Measurements from ENCODE around the gene HES1.
A peak's percentile ranks its signal among the peaks of the same experiment; 100 is the strongest.
"Not testable (repeated sequence)": the region's sequence is repeated elsewhere in the genome, so short reads cannot be mapped to it uniquely, and the experiment has no call there.

HES1 gene, protein sequence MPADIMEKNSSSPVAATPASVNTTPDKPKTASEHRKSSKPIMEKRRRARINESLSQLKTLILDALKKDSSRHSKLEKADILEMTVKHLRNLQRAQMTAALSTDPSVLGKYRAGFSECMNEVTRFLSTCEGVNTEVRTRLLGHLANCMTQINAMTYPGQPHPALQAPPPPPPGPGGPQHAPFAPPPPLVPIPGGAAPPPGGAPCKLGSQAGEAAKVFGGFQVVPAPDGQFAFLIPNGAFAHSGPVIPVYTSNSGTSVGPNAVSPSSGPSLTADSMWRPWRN

GRCh38 chr3:194135806-194136518, at the start of gene HES1:
Gene HES1 (plus strand): TSS chr3:194136148. CDS start chr3:194136381, 233 bp downstream.
- H3K27ac ChIP-seq (ENCODE audit: low read length) = no peak within 1 kb of the TSS
- H3K27me3 ChIP-seq (ENCODE audit: control insufficient read depth, insufficient read depth, low read length) = no peaks in the 10 kb centered on the region
- peak within 1 kb of the TSS; percentile 55; the same call in 1 of the 2 replicates for H3K4me3 ChIP-seq (ENCODE audit: low read length)
- DNase-seq (ENCODE audit: low read depth, low spot score) = no peak
- H3K4me1 ChIP-seq (ENCODE audit: control insufficient read depth, insufficient read depth, low read length) = peaks cover 22% of the 10 kb centered on the region
- H3K9me3 ChIP-seq (ENCODE audit: control insufficient read depth, insufficient read depth, low read length) = no peaks in the 10 kb centered on the region
- no CpG with 5 or more reads among the region's 29 CpGs for WGBS (ENCODE audit: insufficient coverage, insufficient read length)
- no peaks in the 10 kb centered on the region for H3K36me3 ChIP-seq (ENCODE audit: control insufficient read depth, insufficient read depth, low read length)

DNA sequence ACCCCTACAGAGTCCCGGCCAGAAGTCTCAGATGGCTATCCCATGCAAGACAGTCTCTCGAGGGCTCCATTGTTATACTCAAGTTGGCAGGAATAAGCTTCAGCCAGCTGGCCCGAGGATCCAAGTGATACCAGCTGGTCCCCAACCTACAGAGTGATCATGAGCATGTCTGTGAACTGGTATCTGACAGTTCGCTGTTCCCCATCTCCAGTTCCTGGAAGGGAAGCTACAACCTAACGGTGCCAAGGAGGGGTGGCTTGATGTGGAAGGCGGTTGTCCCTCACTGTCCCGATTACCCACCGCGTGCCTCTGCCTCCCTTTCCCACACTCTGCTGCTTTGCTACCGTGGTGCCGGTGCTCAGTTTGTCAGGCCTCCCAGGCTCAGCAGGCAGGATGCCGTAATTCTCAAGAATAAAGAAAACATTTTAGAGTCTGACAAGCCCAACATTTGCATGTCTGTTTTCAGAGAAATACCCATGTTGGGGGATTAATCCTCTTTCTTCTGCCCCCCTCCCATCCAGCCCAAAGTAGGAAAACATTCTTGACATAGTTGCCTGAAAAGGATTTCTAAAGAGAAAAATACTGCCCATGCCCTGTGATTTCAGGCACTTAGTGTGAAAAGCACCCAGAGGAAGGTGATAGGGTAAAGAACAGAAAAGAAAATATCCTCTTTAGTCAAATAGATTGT, 49.4 kb upstream of the HES1 start:
- Histone ChIP-seq H3K4me1 (ENCODE audit: control insufficient read depth, insufficient read depth, low read length) (peaks cover 9% of the 10 kb centered on the region), H3K27me3 (ENCODE audit: control insufficient read depth, insufficient read depth, low read length) (no peaks in the 10 kb centered on the region), H3K9me3 (ENCODE audit: control insufficient read depth, insufficient read depth, low read length) (no peaks in the 10 kb centered on the region), H3K4me3 (ENCODE audit: low read length) (no peak overlapping the region), H3K36me3 (ENCODE audit: control insufficient read depth, insufficient read depth, low read length) (no peaks in the 10 kb centered on the region), H3K27ac (ENCODE audit: low read length) (no peak overlapping the region)
- WGBS (ENCODE audit: insufficient coverage, insufficient read length) = no CpG with 5 or more reads among the region's 12 CpGs
- DNase-seq (ENCODE audit: low read depth, low spot score) = no peak

DNA sequence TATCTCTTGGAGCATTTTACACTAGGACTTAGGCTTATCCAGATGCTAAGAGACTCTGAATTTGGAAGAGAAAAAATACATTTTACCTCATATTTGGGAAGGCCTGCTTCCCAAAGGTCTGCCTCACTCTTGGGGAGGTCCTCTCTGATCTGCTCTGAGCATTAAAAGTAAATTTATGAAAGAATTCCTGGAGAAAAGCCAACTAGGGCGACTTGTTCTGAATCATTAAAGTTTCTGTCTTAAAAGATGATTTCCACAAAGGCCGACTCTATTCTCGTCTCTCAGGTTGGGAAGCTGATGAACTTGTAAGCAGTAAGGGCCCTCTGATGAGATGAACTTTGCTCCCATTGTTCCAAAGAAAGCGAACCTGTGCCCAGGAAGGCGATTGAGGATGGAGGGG, 48.7 kb upstream of the HES1 start:
- H3K9me3 ChIP-seq (ENCODE audit: control insufficient read depth, insufficient read depth, low read length) = no peaks in the 10 kb centered on the region
- WGBS (ENCODE audit: insufficient coverage, insufficient read length) = no CpG with 5 or more reads among the region's 5 CpGs
- no peaks in the 10 kb centered on the region for H3K27me3 ChIP-seq (ENCODE audit: control insufficient read depth, insufficient read depth, low read length)
- no peak overlapping the region for H3K4me3 ChIP-seq (ENCODE audit: low read length)
- DNase-seq (ENCODE audit: low read depth, low spot score) = no peak
- H3K4me1 ChIP-seq (ENCODE audit: control insufficient read depth, insufficient read depth, low read length) = peaks cover 9% of the 10 kb centered on the region
- no peak overlapping the region for H3K27ac ChIP-seq (ENCODE audit: low read length)
- H3K36me3 ChIP-seq (ENCODE audit: control insufficient read depth, insufficient read depth, low read length) = no peaks in the 10 kb centered on the region

- peaks cover 9% of the 10 kb centered on the region for H3K4me1 ChIP-seq (ENCODE audit: control insufficient read depth, insufficient read depth, low read length)
- no peaks in the 10 kb centered on the region for H3K9me3 ChIP-seq (ENCODE audit: control insufficient read depth, insufficient read depth, low read length)
- no peaks in the 10 kb centered on the region for H3K36me3 ChIP-seq (ENCODE audit: control insufficient read depth, insufficient read depth, low read length)
- H3K4me3 ChIP-seq (ENCODE audit: low read length) = no peak overlapping the region
- no peak overlapping the region for H3K27ac ChIP-seq (ENCODE audit: low read length)
- DNase-seq (ENCODE audit: low read depth, low spot score) = no peak
- WGBS (ENCODE audit: insufficient coverage, insufficient read length) = no CpG with 5 or more reads among the region's 11 CpGs
- no peaks in the 10 kb centered on the region for H3K27me3 ChIP-seq (ENCODE audit: control insufficient read depth, insufficient read depth, low read length)
Observed at GRCh38 chr3:194087995-194088855, 47.7 kb upstream of the HES1 start.

DNA sequence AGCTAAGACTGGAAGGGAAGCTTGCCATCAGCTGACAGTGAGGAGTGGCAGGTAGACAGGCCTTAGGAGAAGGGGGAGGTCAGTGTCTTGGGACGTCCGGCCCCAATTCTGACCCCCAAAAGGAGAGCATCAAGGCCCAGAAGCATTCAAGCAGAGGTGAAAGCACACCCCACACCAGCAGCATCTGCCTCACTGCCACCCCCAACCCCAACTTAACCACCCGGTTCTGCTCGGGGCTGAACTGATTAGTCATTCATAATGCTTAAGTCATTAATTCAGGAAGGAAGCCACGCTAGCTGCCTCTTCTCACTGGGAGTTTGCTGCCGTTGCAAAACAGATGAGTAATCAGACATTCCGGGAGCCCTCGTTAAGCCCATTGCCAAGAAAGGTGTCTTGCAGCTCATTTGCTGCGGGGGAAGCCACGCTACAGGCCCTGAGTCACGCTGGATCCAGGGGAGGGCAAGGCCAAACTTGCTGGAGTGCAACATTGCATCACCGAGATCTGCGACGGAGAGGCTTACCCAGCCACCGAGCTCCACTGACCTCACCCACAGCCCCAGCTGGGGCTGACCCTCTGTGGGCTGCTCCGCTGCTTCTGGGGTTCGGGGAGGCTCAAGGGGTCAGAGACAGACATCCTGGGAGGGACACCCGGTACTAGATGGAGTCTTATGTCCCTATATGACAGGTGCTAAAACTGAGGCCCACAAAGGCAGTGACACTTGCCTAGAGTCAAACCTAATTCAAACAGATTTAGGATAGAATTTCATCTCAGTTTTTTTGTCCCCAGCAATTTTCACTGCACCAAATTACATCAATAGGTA, 46.4 kb upstream of the HES1 start:
- Histone ChIP-seq H3K4me1 (ENCODE audit: control insufficient read depth, insufficient read depth, low read length) (peaks cover 9% of the 10 kb centered on the region), H3K9me3 (ENCODE audit: control insufficient read depth, insufficient read depth, low read length) (no peaks in the 10 kb centered on the region), H3K27me3 (ENCODE audit: control insufficient read depth, insufficient read depth, low read length) (no peaks in the 10 kb centered on the region), H3K27ac (ENCODE audit: low read length) (no peak overlapping the region), H3K4me3 (ENCODE audit: low read length) (no peak overlapping the region), H3K36me3 (ENCODE audit: control insufficient read depth, insufficient read depth, low read length) (no peaks in the 10 kb centered on the region)
- WGBS (ENCODE audit: insufficient coverage, insufficient read length) = no CpG with 5 or more reads among the region's 18 CpGs
- DNase-seq (ENCODE audit: low read depth, low spot score) = no peak

- not testable (repeated sequence) for H3K4me1 ChIP-seq (ENCODE audit: control insufficient read depth, insufficient read depth, low read length); H3K36me3 ChIP-seq (ENCODE audit: control insufficient read depth, insufficient read depth, low read length); H3K9me3 ChIP-seq (ENCODE audit: control insufficient read depth, insufficient read depth, low read length); DNase-seq (ENCODE audit: low read depth, low spot score); H3K27ac ChIP-seq (ENCODE audit: low read length); H3K4me3 ChIP-seq (ENCODE audit: low read length); H3K27me3 ChIP-seq (ENCODE audit: control insufficient read depth, insufficient read depth, low read length)
- no CpG with 5 or more reads among the region's 10 CpGs for WGBS (ENCODE audit: insufficient coverage, insufficient read length)
Observed at GRCh38 chr3:194090178-194090555, 45.8 kb upstream of the HES1 start.

- Histone ChIP-seq H3K27ac (ENCODE audit: low read length) (no peak overlapping the region), H3K27me3 (ENCODE audit: control insufficient read depth, insufficient read depth, low read length) (no peaks in the 10 kb centered on the region), H3K9me3 (ENCODE audit: control insufficient read depth, insufficient read depth, low read length) (no peaks in the 10 kb centered on the region), H3K36me3 (ENCODE audit: control insufficient read depth, insufficient read depth, low read length) (no peaks in the 10 kb centered on the region), H3K4me1 (ENCODE audit: control insufficient read depth, insufficient read depth, low read length) (peaks cover 9% of the 10 kb centered on the region), H3K4me3 (ENCODE audit: low read length) (no peak overlapping the region)
- WGBS (ENCODE audit: insufficient coverage, insufficient read length) = no CpG with 5 or more reads among the region's 8 CpGs
- no peak for DNase-seq (ENCODE audit: low read depth, low spot score)
Observed at GRCh38 chr3:194090716-194091115, 45.2 kb upstream of the HES1 start.

DNA sequence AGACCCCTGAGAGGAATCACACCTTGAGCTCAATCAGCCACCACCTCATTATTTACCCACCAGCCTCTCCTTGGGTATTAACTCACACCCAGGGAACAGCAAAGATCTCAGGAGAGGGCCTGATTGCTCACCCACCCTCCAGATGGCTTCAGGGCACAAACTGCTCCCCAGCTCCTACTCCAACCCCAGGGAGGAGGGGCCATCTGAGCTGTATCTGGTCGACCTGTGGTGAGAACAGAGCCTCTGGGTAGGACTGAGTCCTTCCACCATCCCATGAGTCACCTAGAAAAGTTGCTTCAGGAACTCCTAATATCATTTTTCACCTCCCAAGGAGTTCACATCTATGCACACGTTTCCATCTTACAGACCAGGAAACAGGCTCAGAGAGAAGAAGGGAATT, 44.8 kb upstream of the HES1 start:
- no peak for DNase-seq (ENCODE audit: low read depth, low spot score)
- Histone ChIP-seq H3K4me1 (ENCODE audit: control insufficient read depth, insufficient read depth, low read length) (peaks cover 9% of the 10 kb centered on the region), H3K27ac (ENCODE audit: low read length) (no peak overlapping the region), H3K9me3 (ENCODE audit: control insufficient read depth, insufficient read depth, low read length) (no peaks in the 10 kb centered on the region), H3K4me3 (ENCODE audit: low read length) (no peak overlapping the region), H3K27me3 (ENCODE audit: control insufficient read depth, insufficient read depth, low read length) (no peaks in the 10 kb centered on the region), H3K36me3 (ENCODE audit: control insufficient read depth, insufficient read depth, low read length) (no peaks in the 10 kb centered on the region)
- no CpG with 5 or more reads among the region's 2 CpGs for WGBS (ENCODE audit: insufficient coverage, insufficient read length)

- not testable (repeated sequence) for H3K36me3 ChIP-seq (ENCODE audit: control insufficient read depth, insufficient read depth, low read length); H3K4me1 ChIP-seq (ENCODE audit: control insufficient read depth, insufficient read depth, low read length); H3K4me3 ChIP-seq (ENCODE audit: low read length); H3K27ac ChIP-seq (ENCODE audit: low read length); DNase-seq (ENCODE audit: low read depth, low spot score); H3K9me3 ChIP-seq (ENCODE audit: control insufficient read depth, insufficient read depth, low read length); H3K27me3 ChIP-seq (ENCODE audit: control insufficient read depth, insufficient read depth, low read length)
- no CpG with 5 or more reads among the region's 6 CpGs for WGBS (ENCODE audit: insufficient coverage, insufficient read length)
Observed at GRCh38 chr3:194091897-194092296, 44.1 kb upstream of the HES1 start.

All from iPS DF 6.9 (cell line).